HCEC 1CT (cell line): ENCODE data around the gene SLC26A4.

Experiments
- DNase-seq: peaks from one replicate; pipeline ENCODE4 v3.0.0-alpha.2; 2017

SLC26A4 gene

GRCh38 chr7:107754642-107755041, 94.0 kb downstream of the SLC26A4 start:
- no peak for DNase-seq

DNA sequence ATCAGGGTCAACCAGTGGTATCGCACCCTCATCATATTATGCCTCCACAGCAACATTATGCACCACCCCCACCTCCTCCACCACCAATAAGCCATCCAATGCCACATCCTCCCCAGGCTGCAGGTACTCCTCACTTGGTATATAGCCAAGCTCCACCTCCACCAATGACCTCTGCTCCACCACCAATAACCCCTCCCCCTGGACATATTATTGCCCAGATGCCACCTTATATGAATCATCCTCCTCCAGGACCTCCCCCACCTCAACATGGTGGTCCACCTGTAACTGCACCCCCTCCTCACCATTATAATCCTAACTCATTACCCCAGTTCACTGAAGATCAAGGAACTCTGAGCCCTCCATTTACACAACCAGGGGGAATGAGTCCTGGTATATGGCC, 98.0 kb downstream of the SLC26A4 start:
- DNase-seq, result no peak

GRCh38 chr7:107767391-107767790, 106.8 kb downstream of the SLC26A4 start:
- no peak for DNase-seq
